Measurements from ENCODE around the gene LRRC75A. TPM values are rescaled to one million over a fixed set of nuclear protein-coding genes. Genes with fewer than 3 reads are reported as not detected.

LRRC75A gene
- total and polyA plus RNA-seq, 2 of the 13 experiments (the other 11 are each of a cell fraction or from before 2014, with no cell fraction given) = 0.03 TPM; not detected in 1

- TF ChIP-seq ATF4 (CRISPR knock-in tag; IDR thresholded peaks at IDR 0.05) = no peak
- TF ChIP-seq ZNF709 (CRISPR knock-in tag; IDR thresholded peaks at IDR 0.05) = no peak
- no peak for TF ChIP-seq PLSCR1 (CRISPR knock-in tag; IDR thresholded peaks at IDR 0.05; ENCODE audit: borderline replicate concordance)
- TF ChIP-seq KDM2A (CRISPR knock-in tag; IDR thresholded peaks at IDR 0.05; ENCODE audit: borderline replicate concordance, low read depth) = 0 out of 2 replicates have a peak, but pooled peaks have one; percentile 29
- TF ChIP-seq ZNF180 (CRISPR knock-in tag; IDR thresholded peaks at IDR 0.05; ENCODE audit: borderline replicate concordance, low read depth) = no peak
- no peak for TF ChIP-seq PRMT3 (CRISPR knock-in tag; IDR thresholded peaks at IDR 0.05; ENCODE audit: borderline replicate concordance, low read depth)
- TF ChIP-seq PLRG1 (conservative IDR thresholded peaks at IDR 0.05) = no peak
- TF ChIP-seq ZNF772 (CRISPR knock-in tag; IDR thresholded peaks at IDR 0.05) = no peak
- peak; percentile 82; the same call in 1 of the 2 replicates for TF ChIP-seq ZNF124 (CRISPR knock-in tag; IDR thresholded peaks at IDR 0.05)
- no peak for TF ChIP-seq ATF7 (IDR thresholded peaks at IDR 0.05)
- no peak for TF ChIP-seq ATF7 (CRISPR knock-in tag; IDR thresholded peaks at IDR 0.05)
- TF ChIP-seq ZMAT3 (CRISPR knock-in tag; conservative IDR thresholded peaks at IDR 0.05) = no peak
- TF ChIP-seq ZNF512B (CRISPR knock-in tag; IDR thresholded peaks at IDR 0.05; ENCODE audit: borderline replicate concordance) = no peak
- peak; percentile 33; the same call in 1 of the 2 replicates for TF ChIP-seq PAXIP1 (CRISPR knock-in tag; conservative IDR thresholded peaks at IDR 0.05)
- TF ChIP-seq ZBTB33 (CRISPR knock-in tag; IDR thresholded peaks at IDR 0.05) = no peak; the same call in 1 of the 2 replicates
- no peak for TF ChIP-seq KLF12 (CRISPR knock-in tag; IDR thresholded peaks at IDR 0.05; ENCODE audit: borderline replicate concordance)
- TF ChIP-seq ZSCAN5A (CRISPR knock-in tag; IDR thresholded peaks at IDR 0.05; ENCODE audit: borderline replicate concordance) = no peak
Observed at GRCh38 chr17:16521070-16521727, 29.2 kb upstream of the LRRC75A start (continued).
